HUDEP-2 (cell line): ENCODE results near the gene SCUBE1.
A peak's percentile ranks its signal among the peaks of the same experiment; 100 is the strongest.

Source experiments
- DNase-seq, 76 experiments: peaks; one replicate each; lab custom pipeline; 2025; ENCODE audit not compliant: unreplicated experiment in 76 of 76; lab: John Stamatoyannopoulos, UW

The SCUBE1 gene

DNA sequence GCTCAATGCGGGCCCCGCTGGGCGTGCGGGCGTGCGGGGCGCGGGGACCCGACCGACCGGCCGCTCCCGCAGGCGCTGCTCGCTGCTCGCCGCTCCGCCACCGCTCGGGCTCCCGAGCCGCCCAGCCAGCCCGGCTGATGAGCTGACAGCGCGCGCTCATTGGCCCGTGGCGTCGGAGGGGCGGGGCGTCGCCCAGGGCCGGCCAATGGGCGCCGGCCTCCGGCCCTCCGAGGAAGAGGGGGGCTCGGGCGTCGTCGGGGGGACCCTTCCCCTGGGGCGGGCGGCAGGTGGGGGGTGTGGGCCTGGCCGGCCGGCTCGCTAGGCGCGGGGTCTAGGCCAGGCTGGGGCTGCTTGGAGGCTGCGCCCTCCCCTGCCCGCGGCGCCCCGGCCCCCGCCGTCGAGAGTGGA, at the start of gene SCUBE1:
SCUBE1 (minus strand) TSS at position 111 of the 408 bp plus-strand sequence. CDS start 111 bp downstream, outside the sequence.
- peak in 18 of 76 experiments; percentile 1 to 39 (median 11) for DNase-seq

DNA sequence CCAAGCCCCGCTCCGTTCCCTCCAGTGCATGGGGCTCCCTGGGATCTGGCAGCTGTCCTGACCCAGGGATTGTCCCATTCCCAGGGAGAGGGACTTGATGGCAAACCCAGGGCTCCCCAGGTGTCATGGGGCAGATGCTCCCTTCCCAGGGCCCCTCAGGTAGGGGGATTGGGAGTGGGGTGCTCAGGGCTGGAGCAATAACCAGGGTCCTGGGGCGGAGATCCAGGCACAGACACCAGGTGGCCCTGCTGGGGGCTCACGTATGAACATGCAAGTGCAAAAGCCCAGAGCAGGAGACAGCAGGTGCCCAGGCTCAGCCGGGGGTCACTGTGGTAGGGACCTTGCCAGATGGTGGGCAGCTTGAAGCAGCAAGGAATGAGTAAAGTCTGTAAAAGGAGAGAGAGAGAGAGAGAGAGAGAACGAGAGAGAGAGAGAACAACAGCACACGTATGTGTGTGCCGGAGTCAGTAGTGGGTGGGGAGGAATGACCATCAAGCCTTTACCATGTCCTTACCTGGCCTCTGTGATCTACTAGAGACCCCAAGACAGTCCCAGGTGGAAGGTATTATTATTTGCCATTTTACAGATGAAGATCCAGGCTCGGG, 49.3 kb upstream of the SCUBE1 start:
- no peak for DNase-seq

DNA sequence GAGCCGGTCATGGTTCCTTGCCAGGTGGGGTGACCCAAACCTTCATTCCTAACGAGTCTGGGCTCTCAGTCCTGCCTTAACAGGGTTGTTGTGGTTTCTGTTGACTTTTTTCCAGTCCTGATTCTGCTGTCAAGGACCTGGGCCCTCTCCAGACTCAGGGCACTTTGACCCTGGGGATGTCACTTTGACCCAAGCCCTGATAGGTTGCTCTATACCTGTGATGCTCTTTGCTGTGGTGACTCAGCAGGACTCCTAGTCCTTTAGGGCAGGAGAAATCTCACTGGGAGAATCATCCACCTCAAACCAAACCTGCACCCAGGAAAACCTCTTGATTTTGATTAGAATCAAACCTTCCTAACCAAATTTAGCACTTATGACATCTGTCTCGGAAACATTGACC, 48.1 kb upstream of the SCUBE1 start:
- no peak for DNase-seq

DNA sequence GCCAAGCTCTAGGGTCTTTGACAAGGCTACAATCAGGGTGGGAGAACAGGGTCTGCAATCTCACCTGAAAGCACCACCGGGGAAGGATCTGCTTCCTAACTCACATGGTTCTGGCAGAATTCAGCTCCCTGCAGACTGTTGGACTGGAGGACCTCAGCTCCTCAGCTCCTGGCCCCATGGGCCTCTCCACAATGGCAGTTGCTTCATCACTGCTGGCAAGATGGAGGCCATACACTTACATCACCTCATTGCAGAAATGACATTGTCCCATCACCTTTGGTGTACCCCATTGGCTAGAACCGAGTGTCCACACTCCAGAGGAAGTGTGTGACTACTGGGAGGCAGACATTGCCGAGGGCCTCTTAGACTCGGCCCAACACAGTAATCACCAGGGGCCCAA, 47.7 kb upstream of the SCUBE1 start:
- no peak for DNase-seq

DNA sequence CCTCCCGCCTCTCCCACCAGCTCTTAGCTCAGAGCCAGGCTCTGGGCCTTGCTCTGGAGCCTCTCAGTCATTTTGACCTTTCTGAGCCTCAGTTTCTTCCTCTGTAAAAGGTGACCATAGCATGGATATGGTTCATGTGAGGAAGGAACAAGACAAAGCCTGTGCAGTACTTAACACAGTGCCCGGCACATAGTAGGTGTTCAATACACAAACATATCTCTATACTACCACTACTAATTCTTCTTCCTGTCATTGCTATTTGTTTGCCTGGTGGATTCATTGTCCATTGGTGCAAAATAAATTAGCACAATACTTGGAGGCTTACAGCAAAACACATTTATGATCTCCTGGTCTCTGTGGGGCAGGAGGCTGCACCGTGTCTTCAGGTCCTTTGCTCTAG, 47.0 kb upstream of the SCUBE1 start:
- DNase-seq = no peak

DNA sequence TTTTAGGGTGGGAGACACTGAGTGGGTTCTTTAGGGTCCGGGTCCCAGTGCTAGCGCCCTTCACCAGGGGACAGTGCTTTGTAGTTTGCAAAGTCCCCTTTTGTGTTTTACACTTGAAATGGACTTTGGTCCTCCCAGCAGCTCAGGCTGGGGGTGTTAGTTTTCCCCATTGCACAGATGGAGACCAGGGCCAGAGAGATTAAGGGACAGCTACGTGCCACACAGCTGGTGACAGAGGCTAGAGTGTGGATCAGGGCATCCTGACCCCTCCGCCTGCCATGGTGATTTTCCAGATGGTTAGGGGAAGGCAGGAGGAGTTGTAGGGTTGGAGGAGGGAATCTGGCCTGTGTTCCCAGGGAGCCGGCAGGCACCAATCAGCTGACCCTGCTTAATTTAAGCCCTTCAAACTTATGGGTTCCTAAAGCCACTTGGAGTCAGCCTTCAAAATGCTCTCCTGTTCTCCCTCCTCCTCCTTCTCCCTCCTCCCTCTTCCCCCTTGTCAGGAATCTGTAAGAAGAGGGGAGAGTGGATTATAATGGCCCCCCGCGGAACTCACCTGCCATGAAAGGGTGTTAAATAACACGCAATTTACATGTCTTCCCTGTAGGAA, 46.2 kb upstream of the SCUBE1 start:
- no peak for DNase-seq

DNA sequence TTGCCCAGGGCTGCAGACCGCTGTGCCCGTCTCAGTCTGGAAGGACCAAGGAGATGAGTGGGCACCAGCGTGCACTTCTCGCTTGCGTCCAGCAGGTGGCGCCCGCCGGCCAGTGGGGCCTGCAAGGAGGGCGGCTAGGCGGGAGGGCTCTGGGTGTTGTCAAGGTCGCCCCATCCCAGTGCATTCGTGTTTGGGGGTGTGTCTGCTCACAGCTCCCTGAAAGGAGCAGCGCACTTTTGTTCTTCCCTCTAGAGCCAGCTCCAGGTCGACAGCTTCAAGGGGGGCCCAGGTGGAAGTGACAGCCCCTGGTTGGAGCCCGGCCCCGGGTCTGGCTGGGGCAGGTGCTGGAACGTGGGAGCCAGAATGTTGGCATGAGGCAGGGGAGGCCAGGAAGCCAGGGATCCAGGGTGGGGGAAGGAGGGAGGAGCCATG, 45.3 kb upstream of the SCUBE1 start:
- DNase-seq = peak in 61 of 76 experiments; percentile 2 to 74 (median 48)

DNA sequence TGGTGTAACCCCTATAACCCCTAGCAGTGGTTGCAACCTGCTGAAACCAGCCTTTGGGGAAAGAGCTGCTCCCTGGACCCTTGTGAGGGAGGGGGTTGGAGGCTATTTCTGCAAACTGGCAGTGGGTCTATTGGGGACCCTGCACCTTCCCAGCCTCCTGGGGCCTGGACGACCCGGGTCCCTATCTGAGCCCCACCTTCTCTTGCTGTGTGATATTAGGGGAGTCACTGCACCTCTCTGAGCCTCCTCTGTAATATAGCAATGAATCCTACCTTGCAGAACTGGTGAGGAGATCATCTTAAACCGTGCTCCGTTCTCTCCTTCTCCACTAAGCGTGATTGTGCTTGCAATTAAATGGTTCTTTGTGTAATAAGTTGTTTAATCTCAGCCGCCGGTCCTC, 44.6 kb upstream of the SCUBE1 start:
- DNase-seq = no peak

DNA sequence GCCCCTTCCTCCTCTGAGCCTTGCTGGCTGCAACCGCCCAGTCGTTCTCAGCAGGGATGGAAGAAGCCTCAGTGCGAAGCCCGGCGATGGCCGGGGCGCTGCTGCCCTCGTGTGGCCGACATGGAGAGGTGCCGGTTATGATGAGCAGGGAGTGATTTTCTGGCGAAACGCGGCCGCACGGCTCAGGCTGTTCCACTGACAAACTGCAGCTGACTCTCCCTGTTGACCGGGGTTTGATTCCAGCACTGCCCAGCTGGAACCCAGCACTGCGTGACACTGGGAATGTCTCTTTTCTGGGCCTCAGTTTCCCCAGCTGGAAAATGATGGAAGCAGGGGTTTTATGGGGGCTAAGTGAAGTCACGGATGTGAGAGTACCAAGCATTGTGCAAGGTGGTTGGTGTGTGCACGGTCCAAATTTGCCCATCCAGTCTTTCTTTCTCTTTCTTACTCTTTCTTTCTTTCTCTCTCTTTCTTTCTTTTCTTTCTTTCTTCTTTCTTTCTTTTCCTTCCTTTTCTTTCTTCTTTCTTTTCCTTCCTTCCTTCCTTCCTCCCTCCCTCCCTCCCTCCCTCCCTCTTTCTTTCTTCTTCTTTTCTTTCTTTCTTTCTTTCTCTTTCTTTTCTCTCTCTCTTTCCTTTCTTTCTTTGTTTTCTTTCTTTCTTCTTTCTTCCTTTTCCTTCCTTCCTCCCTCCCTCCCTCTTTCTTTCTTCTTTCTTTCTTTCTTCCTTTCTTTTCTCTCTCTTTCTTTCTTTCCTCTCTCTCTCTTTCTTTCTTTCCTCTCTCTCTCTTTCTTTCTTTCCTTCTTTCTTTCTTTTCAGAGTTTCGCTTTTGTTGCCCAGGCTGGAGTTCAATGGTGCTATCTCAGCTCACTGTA, 42.8 kb upstream of the SCUBE1 start:
- DNase-seq = peak in 62 of 76 experiments; percentile 2 to 81 (median 46)

DNA sequence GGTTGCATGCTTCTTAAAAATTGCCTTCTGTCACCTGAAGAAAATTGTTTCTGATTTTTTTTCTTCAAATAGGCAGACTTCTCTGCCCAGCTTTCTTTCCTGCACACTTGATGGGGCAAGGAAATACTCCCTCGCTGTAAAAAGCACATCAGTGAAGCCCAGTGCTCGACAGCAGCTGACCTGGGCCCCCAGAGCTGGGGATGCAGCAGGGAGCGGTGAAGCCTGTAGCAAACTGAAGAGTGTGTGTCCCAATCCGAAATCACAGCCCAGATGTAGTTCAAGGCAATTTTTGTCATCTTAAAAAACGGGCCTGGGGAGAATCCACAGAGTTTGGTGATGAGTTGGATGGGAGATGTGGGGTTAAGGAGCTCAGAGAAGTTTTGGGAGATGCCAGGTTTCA, 41.7 kb upstream of the SCUBE1 start:
- DNase-seq = no peak

DNA sequence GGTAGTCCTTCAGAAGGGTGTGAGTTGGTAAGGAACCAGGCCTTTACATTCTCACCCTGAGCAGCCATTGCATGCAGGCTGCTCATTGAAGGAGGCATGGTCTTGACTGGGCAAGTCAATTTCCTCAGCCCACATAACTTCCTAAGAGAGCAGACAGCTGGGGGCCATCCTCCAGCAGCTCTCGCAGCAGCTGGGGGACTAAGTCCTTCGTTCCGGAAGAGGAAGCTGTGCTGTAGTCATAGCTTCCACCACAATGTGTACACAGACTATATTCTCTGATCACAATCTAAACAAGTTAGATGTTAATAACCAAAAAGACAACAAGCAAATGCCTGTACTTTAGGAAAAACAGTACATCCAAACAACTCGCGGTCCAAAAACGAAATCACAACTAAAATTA, 38.5 kb upstream of the SCUBE1 start:
- DNase-seq = no peak

DNA sequence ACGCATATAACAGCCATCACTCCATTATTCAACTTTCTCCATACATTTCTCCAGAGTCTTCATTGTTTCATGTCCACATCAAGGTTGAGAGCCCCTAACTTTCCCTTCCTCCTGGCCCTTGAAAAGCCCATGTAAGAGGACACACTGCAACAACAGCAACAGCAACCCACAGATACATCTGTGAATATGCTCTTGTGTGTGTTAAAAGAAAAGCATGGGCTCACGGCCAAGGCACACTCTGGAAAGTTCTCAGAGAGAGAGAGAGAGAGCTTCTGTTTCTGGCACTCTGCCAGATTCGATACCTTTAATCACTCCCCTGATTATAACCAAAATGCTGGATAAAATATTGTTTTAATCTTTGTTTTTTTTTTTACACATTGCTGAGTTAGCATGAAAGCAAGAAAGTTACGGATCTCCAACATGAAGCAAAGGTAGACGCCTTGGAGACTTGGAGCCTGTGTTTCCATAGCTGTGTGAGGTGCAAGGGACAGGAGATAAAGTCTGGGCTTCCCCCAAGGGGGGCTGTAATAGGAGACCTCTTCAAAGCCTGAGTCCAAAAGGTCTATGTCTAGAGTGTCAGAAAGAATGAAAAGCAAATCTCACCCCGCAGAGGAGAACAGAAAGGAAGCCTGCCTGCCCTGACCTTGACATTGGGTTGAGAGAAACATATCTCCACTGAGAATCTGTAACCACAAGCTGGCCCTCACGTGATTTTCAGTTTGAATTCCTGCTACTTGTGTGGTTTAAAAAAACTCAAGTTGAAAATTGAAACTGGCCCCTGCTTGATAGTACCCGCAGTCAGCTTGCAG, 34.9 kb upstream of the SCUBE1 start:
- DNase-seq = peak in 20 of 76 experiments; percentile 2 to 56 (median 20)

DNA sequence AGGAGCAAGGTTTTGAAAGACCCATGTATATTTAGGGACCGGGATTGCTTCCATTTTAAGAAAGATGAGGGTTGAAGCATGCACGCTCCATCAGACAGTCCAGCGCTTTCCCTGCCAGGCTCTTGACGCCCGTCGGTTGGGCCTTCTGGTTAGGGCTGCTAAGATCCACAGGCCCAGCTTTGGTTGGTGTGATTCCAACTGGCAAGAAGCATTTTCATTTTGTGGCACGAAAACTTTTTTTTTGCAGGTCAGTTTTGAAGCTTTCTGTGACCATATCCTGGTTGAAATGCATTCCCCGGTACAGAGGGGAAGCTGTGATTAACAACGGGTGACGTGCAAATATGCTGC, 34.4 kb upstream of the SCUBE1 start:
- DNase-seq = no peak

DNA sequence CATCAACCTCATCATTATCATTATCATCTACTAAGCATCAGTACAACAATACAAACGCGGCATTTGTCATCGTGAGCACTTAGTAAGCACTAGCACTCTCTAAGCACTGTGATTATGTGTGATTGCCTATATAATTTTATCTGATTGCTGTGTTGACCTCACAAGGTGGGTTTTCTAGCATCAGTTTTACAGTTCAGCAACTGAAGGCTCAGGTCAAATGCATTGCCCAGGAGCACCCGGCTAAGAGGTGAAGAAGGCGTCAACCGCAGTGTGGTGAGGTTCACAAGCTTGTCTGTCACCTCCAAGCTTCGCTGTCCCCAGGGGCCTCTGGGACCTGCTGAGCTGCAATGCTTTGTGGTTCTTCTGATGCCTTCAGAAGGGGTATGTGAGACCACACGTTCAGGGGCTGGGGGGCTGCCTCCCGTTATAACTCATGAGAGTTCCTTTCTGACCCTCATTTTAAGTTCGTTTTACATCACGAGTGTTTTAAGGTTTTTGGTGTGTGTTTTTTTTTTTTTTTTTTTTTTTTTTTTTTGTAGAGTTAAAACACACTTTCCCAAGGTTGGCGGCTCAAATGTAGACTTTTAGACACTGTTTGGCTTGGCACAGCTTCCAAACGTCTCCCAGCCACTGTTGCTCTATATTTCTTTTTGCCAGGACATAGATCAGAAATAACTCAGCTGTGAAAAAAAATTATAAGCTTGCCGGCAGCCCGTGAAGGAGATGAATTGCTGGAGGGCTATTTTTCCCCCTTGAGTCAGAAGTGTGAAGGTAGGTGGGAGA, 33.8 kb upstream of the SCUBE1 start:
- DNase-seq = no peak

DNA sequence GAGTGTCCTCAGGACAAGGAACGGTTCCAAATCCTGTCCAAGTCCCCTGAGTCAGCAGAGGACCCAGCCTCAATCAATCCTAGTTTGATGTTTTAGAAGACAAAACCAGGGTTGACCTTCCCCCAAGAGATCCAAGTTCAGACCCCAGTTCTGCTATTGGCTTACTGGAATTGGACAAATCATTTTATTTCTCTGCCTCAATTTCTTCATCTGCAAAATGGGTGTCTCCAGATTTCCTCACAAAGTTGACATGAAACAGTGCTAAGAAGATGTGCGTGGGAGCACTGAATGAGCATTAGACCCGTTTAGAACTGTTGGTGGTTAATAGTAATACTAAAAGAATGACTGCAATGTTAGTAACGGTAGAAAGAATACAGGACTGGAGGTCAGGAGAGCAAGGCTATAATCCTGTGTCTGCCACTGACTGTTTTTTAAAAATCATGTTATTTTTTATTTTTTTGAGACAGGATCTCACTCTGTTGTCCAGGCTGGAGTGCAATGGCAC, 32.8 kb upstream of the SCUBE1 start:
- DNase-seq = no peak

DNA sequence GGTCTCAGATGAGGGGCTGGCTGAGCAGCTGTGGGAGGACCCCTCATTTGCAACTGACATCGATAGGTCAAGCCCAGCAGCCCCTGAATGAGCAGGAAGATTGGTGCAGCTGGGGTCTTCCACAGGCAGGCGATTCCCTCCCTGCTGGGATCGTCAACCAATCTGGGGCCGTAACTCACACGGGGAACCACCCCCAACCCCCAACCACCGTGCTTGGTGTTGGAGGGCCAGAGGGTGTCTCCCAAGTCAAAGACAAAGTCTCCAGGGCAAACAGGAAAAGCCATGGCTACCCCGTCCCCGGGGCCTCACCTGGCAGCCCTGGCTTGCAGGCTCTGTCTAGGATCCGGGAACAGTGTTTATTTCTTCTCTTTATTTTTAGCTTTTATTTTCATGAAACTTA, 26.9 kb upstream of the SCUBE1 start:
- DNase-seq = no peak

DNA sequence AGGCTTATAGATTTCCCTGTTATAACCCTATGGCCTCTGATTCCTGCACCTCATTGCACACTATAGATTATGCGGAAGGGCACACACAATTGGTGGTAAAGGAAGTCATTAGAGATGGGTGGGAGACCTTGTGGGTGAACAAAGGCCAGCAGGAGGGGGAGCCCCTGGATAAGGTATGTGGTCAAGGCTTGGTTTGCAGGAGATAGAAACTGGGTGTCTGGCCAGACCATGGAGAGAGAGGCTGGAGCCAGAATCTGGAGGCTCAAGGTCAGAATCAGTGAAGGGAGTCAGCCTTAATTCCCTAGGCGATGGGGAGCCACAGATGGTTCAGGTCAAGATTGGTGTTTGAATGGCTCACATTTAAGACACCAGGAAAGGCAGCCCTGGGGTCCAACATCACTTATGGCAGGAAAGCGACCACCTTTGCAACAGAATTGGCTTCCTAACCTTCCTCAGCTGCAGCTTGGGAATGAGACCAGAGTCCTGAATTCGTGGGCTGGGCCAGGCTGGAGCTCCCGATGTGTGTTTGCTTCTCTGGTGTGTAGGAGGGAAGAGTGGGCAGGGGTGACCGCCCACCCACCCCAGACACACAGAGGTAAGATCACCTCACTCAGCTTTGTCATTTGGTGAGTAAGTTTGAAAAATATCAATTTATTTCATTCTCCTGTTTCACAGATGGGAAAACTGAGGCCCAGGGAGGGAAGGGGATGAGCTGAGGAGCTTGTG, 22.7 kb upstream of the SCUBE1 start:
- DNase-seq = no peak

DNA sequence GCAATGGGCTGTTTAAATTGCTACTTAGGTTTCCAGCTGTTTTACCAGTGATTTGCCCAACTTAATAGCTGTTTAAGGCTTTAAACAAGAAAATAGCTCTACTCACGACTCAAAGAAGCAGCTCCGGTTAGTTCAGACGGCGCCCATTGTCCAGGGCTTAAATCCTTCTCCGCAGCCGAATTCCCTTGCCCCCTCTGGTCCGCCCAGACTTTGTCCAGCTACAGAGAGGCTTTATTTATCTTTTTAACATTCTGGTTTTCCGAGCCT, 20.9 kb upstream of the SCUBE1 start:
- no peak for DNase-seq

DNA sequence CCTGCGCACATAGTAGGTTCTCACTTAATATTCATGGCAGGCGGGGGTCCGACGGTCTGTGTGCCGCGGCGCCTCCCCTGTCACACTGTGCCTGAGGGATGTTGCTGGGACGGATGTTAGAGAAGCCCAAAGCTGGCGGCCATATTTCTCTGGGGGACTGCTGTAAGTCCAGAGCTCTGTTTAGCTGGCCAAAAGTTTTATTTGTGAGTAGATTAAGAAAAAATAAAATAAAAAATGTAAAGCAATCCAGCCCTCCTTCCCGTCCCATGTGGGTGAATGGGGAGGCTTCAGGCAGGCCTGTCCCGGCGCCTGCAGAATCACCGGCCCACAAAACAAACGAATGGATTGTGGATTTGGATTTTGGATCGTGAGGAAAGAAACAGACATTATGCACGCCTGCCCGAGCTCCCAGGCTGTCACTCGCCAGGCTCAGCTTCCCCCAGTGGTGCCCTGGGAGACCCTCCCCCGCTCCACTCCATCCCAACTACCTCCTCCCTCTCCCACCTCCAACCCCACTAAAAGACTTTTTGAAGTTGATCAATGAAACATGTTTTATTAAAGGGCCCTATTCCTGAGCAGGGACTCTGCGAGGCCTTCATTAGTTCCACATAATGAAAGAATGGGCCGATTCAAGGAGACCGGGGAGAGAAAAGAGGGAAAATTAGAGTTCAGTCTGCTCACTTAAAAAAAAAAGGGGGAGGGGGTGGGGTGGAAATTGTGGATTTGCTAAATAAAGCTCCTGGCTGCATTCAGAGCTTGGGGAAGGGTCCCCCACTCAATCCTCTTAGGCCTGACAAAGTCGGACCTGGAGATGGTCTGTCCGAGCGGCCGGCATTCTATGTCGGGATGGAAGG, 20.4 kb upstream of the SCUBE1 start:
- no peak for DNase-seq
